ENCODE data around the gene HAS3.

- TF ChIP-seq CTCF (conservative IDR thresholded peaks at IDR 0.05) = no peak
- TF ChIP-seq ZFX (IDR thresholded peaks at IDR 0.05) = no peak
Observed at GRCh38 chr16:69138608-69139007, 33.2 kb downstream of the HAS3 start.
